HT1080 (cell line): ENCODE results near the gene STOML1. TPM values are rescaled to one million over a fixed set of nuclear protein-coding genes. Genes with fewer than 3 reads are reported as not detected.
"Not testable (repeated sequence)": the region's sequence is repeated elsewhere in the genome, so short reads cannot be mapped to it uniquely, and the experiment has no call there.

ENCODE experiments used
- DNase-seq: peaks from one replicate; pipeline ENCODE4 v3.0.0-alpha.2; 2015; ENCODE audit warnings: low read depth
- total RNA-seq: library from RNA; depleted of rRNA; stranded (reverse); fragments of >200 nt; shearing (Covaris generic); gene quantifications from 2 replicates; pipeline ENCODE4 v1.2.3, GENCODE V29; 2014

Gene STOML1
- total RNA-seq, 1 experiment from 2014 or later: 28.3 TPM

DNA sequence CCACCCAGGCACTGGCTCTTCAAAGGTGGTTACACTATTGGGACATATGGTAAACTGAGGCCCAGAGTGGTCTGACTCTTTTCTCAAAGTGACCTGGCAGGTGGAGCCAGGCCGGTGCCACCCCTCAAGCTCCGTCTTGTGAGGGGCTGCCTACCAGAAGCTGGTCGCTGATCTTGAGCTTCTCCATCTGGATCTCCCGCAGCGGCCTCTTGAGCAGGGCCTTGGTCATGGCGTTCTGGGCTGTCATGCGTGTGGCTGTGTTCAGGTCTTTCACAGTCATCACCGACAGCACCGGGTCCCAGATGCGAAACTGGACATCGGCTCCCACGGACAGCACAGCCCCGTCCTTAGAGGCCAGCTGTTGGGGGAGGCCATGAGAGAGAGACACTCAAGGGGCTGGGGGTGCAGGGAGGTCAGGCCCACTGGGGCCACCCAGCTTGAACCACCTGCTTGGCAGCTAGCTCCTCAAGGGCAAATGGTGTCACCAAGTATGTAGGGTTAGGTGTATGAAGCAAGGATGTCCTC lies 3.6 kb downstream of the STOML1 start:
- no peak for DNase-seq

GRCh38 chr15:73987681-73988444 lies 4.2 kb downstream of the STOML1 start:
- no peak for DNase-seq

GRCh38 chr15:73987250-73987649 lies 4.8 kb downstream of the STOML1 start:
- no peak for DNase-seq

DNA sequence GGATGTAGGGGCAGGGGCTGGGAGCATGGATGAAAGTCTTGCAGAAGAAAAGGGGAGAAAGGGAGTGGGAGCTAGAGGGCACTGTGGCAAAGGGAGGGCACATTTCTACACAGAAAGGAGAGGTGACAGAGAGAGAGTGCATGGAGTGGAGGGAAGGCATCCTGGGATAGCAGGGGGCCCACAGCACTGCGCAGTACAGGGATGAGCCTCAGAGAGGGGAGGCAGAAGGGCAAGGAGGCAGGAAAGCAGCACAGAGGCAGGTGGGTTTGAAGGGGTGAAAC lies 5.4 kb downstream of the STOML1 start:
- DNase-seq: no peak

- no peak for DNase-seq
Measured at GRCh38 chr15:73986055-73986775, 5.9 kb downstream of the STOML1 start.

GRCh38 chr15:73985101-73985873 lies 6.8 kb downstream of the STOML1 start:
- DNase-seq: peak; percentile 37

DNA sequence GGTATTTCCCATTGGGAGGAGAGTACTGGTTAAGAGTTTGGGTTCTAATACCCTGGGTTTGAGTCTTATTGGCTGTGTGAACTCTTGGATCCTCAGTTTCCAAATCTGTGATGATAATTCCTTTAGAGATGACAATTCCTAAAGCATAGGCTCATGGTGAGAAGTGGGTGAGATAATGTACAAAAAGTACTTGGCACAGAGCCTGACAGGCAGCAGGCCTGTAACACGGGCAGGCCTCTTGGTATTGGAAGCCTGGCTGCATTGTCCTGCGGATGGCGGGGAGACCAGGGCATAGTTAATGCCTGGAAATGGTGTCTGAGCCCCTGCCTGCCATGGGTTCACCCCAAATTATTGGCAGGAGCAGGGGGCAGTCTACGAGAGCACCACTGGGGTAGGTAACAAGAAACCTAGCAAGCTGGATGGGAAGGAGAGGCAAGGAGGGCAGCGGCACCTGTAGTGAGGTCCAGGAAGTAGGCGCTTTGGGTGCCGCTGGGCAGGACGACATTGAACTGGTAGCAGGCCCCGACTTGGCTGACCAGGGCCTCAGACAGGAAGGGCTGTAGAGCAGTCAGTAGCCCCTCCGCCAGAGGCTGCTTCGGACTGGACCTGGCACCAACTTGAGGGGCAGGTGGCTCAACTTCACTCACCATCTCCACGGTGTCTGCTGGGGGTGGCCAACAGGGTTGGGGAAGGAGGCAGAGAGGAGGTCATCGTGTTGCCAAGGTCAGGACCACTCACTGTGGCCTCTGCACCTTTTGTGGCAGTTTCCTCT lies 7.7 kb downstream of the STOML1 start:
- no peak for DNase-seq

DNA sequence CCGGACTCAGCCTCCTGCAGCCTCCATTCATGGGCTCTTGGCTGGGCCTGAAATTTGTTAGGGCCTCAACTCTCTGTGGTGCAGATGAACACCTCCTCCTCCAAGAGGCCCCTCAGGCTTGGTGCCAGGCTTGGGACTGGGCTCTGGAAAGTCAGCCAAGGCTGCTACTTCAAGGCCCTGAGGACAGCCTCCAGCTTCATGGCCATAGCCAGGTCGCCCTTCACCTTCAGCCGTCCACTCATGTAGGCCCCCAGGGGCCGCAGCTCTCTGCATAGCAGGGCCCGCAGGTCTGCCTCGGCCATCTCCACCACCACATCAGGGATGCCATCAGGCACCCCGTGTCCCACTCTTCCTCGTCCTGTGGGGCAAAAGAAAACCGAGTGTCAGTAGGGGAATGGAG lies 8.3 kb downstream of the STOML1 start:
- no peak for DNase-seq

DNA sequence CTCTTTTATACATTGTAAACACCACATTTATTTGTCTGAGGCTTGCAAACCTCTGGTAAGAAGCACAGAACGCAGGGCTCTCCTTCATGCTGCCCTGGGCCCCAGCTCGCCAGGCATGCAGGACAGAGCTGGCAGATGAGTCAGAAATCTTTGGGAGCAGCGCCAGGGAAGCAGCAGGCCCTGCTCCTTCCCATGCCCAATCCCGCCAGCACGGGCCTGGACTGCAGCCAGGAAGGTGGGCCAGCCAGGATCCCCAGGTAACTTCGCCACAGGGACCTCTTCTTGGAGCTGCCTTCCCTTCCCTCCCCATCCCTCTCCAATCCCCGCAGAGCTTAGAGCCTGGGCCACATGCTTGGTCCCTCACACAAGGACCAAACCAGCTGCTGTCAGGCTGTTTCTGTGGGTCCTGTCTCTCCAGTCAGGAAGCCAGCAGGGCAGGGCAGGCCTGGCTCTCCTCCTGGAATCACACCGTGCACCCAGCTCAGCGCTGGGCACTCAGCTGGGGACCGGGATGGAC lies 8.8 kb downstream of the STOML1 start:
- peak; percentile 89 for DNase-seq

DNA sequence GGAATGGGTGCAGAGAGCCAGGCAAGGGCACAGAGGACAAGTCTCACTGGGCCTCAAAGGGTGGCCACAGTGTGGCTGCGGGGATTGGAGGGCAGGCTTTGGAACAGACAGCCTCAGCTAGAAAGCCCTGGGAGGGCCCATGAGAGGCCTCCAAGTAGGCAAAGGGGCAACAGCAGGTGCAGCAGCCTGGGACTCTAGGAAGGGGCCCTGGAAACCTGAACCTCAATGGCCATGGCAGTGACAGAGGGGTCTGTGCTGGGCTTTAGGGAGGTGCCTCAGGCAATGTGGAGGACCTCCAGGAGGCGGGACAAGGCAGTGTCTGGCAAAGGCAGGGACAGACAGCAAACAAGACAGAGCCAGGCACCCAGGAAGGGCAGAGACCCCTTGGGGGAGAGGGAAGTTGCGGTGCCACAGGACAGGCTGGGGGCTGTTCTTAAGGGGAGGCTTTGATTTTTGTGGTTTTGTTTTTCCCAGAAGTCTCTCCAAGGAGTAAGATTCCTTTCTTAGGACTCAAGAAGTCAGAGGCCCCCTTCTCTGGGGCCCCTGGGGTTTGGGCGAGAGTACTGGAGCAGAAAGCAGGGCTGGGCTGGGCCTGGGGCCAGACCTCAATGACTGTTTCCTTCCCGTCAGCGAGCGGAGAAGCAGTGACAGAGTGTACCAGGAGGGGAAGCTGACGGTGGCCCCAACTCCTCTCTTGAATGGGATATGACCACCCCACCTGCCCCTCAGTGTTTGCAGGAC lies 9.7 kb downstream of the STOML1 start:
- DNase-seq: peak; percentile 93

GRCh38 chr15:73981761-73982221 lies 10.3 kb downstream of the STOML1 start:
- no peak for DNase-seq

GRCh38 chr15:73979636-73980035 lies 12.5 kb downstream of the STOML1 start:
- no peak for DNase-seq

- no peak for DNase-seq
Measured at GRCh38 chr15:73978896-73979295, 13.2 kb downstream of the STOML1 start.

DNA sequence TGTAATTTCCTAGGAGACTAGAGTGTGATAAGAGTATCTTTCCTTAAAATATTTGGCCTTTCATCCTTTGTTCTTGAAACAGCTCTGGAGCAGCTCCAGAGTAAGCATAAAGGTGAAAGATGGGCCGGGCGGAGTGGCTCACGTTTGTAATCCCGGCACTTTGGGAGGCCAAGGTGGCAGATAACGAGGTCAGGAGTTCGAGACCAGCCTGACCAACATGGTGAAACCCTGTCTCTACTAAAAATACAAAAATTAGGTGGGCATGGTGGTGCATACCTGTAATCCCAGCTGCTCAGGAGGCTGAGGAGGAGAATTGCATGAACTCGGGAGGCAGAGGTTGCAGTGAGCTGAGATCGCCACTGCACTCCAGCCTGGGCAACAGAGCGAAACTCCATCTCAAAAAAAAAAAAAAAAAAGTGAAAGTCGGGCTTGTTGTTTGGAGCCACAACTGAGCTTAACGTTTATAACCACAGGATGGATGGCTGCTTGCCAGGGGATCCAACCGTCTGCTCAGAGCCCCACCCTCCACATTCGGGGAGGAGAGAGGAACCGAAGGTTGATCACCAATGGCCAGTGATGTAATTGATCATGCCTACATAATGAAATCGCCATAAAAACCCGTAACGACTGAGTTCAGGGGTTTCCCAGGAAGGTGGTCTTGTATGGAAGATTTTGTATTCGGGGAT lies 16.5 kb downstream of the STOML1 start:
- DNase-seq: not testable (repeated sequence)

- DNase-seq: not testable (repeated sequence)
Measured at GRCh38 chr15:73973683-73974200, 18.4 kb downstream of the STOML1 start.

DNA sequence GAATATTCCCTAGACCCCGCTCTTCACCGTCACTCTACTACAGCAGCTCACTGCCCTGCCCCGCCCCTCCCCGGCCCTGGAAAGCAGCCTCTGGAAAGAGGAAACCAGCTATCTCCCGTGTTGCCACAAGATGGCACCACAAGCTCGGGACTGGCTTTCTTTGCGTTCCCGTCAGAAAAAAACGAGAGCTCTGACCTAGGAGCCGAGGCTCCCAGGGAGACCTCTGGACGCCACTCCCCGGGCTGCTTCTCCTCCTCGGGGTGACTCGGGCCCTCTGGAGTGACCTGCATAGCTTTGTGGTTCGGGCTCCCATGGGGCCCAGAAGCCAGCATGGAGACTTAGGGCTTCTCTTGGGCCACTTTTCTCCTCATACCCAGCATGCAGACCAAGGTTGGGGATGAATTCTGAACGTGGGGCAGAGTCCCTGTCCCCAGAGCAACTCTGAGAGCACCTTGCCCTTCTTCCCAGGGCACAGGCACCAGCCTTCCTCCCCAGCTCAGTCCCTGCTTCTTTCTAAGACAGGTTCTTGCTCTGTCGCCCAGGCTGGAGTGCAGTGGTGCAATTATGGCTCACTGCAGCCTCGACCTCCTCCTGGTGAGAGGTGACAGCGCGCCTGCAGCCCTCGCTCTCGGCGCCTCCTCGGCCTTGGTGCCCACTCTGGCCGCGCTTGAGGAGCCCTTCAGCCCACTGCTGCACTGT lies 19.0 kb downstream of the STOML1 start:
- peak; percentile 83 for DNase-seq

GRCh38 chr15:73969151-73969759 lies 22.8 kb downstream of the STOML1 start:
- DNase-seq: no peak

DNA sequence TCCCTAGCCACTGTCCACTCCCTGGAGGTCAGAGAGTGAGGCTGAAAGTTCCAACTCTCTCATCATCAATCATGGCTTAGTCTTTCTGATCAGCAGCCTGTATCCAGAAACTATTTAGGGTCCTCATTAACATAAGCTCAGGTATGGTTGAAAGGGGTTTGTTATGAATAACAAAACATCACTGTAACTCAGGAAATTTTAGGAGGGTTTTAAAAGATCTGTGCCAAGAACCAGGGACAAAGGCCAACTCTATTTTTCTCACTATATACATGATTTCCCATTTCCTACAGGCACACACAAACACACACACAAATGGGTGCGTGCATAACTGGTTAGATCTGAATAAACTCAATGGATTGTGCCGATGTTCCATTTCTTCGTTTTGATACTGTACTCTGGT lies 23.6 kb downstream of the STOML1 start:
- DNase-seq: no peak
